HG03108 (cell line): ENCODE measurements around the gene DHDDS.

ENCODE experiments used
- ATAC-seq: cut with Tn5 transposase; IDR thresholded peaks from one replicate; pipeline ENCODE4 v1.9.1; 2021; ENCODE audit warnings: moderate library complexity; ENCODE audit not compliant: unreplicated experiment

Gene DHDDS

DNA sequence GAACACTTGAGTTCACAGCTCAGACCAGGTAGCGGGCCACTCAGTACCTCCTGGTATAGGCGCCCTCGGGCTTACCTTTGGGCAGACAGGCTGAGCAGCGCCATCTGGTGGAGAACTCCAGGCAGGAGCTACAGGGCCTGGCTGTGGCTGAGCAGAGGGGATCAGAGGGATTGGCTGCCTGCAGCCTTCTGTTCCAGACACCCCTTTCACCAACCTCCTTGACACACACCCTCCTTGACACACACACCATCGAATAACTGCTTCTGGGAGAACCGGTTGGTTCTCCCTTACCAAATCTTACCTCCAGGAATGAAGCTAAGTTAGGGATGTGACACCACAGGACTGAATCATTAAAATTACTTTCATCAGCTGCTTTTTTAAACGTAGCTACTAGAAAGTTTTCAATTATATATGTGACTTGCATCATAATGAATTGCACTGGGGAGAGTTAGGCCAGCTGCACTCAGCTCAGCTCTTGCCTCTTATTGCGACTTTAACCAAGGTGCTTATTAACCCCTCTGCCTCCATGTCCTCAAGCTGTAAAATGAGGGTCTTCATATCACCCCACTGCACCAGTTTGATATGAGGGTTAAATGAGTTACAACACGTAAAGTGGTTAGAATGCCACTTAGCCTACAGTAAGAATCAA is 14.9 kb upstream of the DHDDS start:
- no peak for ATAC-seq

GRCh38 chr1:26418865-26419349 is 13.2 kb upstream of the DHDDS start:
- no peak for ATAC-seq

GRCh38 chr1:26419494-26419893 is 12.6 kb upstream of the DHDDS start:
- no peak for ATAC-seq

DNA sequence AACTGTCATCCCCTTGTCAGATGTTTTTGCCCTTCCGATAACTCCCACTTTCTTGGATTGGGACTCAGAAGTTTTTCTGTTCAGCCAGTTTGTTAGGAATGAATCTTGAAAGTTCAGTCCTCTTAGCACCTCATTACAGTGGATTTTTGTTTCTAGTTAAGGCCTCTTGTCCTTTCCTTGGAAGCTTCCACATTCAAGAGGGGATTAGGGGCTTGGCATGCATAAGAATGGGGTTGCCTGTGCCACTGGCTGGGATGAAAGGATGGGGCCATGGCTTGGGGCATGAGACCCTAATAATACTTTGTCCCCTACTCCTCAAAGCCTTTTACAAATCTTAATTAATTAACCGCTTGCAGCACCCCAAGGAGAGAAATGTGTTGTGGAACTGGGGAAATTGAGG is 2.4 kb upstream of the DHDDS start:
- no peak for ATAC-seq

- no peak for ATAC-seq
These were observed 672 bp downstream of the DHDDS start for GRCh38 chr1:26432793-26433192.

GRCh38 chr1:26434161-26434752 is 2.1 kb downstream of the DHDDS start:
- no peak for ATAC-seq

DNA sequence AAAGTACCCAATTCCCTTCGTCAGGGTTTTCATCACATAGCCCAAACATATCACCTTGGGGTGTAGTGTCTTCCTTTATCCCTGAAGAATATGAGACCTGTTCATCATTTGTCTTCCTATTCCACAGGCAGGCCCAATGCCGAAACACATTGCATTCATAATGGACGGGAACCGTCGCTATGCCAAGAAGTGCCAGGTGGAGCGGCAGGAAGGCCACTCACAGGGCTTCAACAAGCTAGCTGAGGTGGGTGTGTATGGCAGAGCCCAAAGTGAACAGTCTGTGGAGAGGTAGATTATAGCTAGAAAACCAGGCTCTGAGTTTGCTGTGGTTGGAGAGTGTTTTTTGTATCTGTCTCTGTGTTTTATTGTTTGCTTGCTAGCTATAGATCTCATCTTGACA is 5.9 kb downstream of the DHDDS start:
- no peak for ATAC-seq

DNA sequence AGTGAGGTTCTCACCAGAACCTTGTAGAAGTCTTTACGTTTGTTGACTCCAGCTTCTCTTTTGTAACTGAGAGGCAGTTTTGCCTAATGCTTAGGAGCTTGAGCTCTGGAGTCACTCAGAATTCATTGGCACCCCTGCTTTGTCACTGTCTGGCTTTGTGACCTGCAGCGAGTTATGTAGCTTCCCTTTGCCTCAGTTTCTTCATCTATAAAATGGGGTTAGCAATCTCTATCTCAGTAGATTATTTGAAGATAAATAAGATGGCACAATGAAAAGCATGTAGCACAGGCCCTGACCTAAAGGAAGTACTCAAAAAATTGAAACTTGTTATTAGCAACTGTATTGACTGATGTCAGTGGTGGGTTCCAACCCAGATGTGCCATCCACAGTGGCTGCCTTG is 8.1 kb downstream of the DHDDS start:
- no peak for ATAC-seq

DNA sequence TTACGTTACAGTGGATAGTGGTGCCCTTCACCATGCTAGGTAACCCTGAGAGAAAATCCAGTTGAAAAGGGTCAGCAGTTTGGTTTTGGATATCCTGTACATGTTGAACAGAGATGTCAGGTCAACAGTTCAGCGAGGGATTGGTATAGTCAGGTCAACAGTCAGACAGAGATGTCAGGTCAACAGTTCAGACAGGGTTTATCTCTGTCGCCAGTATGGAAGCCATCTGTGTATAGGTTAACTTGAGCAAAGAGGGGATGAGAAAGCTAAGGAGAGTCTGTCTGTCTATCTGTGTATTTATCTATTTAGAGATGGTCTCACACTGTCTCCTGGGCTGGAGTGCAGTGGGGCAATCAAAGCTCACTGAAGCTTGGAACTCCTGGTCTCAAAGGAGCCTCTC is 17.7 kb downstream of the DHDDS start:
- no peak for ATAC-seq

- ATAC-seq: no peak
These were observed 18.8 kb downstream of the DHDDS start for GRCh38 chr1:26450908-26451307.

- ATAC-seq: no peak
These were observed 20.5 kb downstream of the DHDDS start for GRCh38 chr1:26452459-26453183.

DNA sequence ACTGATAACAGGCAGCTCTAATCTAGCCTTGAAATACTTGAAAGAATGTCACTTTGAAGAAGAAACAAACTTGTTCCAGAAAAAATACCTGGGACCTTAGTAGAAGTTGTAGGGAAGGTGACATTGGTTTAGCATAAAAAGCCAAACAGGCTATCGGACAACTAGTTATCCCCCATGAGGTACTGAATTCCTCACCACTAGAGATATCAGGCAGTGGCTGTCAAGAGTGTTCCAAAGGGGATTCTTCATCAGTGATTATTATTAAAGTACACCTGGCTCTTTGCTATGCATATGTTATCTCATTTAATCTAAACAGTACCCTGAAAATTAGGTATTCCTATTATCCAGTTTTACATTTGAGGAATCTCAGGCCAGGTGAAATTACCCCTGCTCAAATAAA is 27.0 kb downstream of the DHDDS start:
- no peak for ATAC-seq

DNA sequence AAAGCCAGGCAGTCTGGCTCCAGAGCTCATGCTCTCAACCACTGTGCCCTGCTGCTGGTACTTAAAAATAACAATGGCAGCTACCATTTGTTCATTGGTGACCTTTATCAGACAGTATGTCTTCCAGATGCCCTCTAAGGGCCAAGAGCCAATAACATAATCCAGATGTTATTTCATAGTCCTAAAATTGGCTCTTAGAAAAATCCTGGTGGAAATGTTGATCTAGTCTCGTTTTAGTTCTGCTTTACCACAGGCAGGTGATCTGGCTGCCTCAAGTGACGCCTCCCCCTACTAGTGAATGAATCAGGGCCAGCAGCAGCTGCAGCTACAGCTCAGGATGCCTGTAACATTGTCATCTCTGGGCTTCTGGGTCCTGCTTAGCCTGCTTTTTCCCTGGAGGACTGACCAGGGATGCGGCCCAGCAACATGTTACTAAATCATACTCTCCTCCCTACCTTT is 27.5 kb downstream of the DHDDS start:
- no peak for ATAC-seq

GRCh38 chr1:26468911-26469310 is 36.8 kb downstream of the DHDDS start:
- no peak for ATAC-seq

GRCh38 chr1:26469558-26469957 is 37.4 kb downstream of the DHDDS start:
- ATAC-seq: no peak

- no peak for ATAC-seq
These were observed 38.9 kb downstream of the DHDDS start for GRCh38 chr1:26470878-26471497.

- ATAC-seq: no peak
These were observed 39.6 kb downstream of the DHDDS start for GRCh38 chr1:26471498-26472319.

DNA sequence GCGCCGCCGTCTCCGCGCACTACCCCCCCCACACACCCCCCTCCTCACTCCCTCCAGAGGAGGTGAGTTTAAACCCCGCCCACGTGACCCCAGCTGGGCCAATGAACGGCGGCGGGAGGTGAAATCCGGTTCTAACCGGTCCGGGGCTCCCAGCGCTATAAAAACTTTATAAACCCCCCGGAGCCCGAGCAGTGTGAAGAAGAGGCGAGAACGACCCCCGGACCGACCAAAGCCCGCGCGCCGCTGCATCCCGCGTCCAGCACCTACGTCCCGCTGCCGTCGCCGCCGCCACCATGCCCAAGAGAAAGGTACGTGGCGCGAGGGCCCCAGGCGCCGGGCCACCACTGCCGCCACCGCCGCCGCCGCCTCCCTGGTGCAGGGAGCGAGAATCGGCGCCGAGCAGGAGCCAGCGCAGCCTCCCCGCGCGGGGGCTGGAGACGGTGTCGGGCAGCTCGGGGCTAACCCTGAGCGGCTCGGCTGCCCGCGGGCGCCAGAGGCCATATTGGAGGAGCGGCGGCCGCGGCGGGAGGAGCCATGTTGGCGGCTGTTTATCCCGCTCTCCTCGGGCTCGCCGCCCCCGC is 40.3 kb downstream of the DHDDS start, which contains the start of gene HMGN2:
Gene HMGN2 (plus strand): TSS at position 121 of the 581 bp plus-strand sequence. CDS start 173 bp downstream, at position 294.
- ATAC-seq: peak; percentile 38

GRCh38 chr1:26472901-26473845 is 41.1 kb downstream of the DHDDS start:
- ATAC-seq: peak; percentile 80
